B cell (primary cell): Measurements from ENCODE around the gene AUTS2. TPM values are rescaled to one million over a fixed set of nuclear protein-coding genes. Genes with fewer than 3 reads are reported as not detected.

Experiments
- ATAC-seq: fragments of 200-7000 bp; cut with Tn5 transposase; one replicate; pipeline ENCODE4 v1.10.0; 2021; ENCODE audit warnings: low read depth, mild to moderate bottlenecking, moderate number of reproducible peaks, moderate library complexity
- CTCF ChIA-PET: fragments of 350-600 bp; sonication (Branson Sonifier 250); formaldehyde crosslinking; loops from one replicate; lab custom pipeline; 2021; ENCODE audit warnings: antibody characterized with exemption, inconsistent platforms; lab: Charles Lee
- POLR2A ChIA-PET: fragments of 350-600 bp; sonication (Branson Sonifier 250); formaldehyde crosslinking; loops from one replicate; lab custom pipeline; 2021; ENCODE audit warnings: antibody characterized with exemption; lab: Charles Lee
- DNase-seq: peaks from one replicate; pipeline ENCODE4 v3.0.0; 2013
- H2AFZ ChIP-seq: 2 replicates; pipeline ENCODE4 v1.6.1; 2012; ENCODE audit warnings: mild to moderate bottlenecking, low read depth, low read length; ENCODE audit not compliant: insufficient read depth, poor library complexity, severe bottlenecking
- H3K27ac ChIP-seq, 2 donors: 1 replicate in 1 of 2; 2 replicates in 1 of 2; pipeline ENCODE4 v1.5.1; 2012 to 2013; ENCODE audit warnings: low read length in 2 of 2, mild to moderate bottlenecking in 2 of 2, moderate library complexity in 1 of 2
- H3K27me3 ChIP-seq, 4 experiments: fragments of 200-600 bp in 1 of 4; sonication (generic) in 1 of 4; replicated peaks in 1 of 4; 1 replicate in 2 of 4; 2 replicates in 2 of 4; pipeline versions ENCODE4 v1.6.1 to v1.7.0; 2013 to 2016; ENCODE audit warnings: low read length in 3 of 4, mild to moderate bottlenecking in 2 of 4, mixed read lengths in 1 of 4, moderate library complexity in 1 of 4; ENCODE audit not compliant: insufficient read depth in 4 of 4, control insufficient read depth in 3 of 4; ENCODE audit errors: control extremely low read depth in 1 of 4
- H3K36me3 ChIP-seq, 2 experiments: replicated peaks in 1 of 2; 1 replicate in 1 of 2; 2 replicates in 1 of 2; pipeline versions ENCODE4 v1.6.1 to v1.7.1; 2013; ENCODE audit warnings: low read length in 1 of 2; ENCODE audit not compliant: insufficient read depth in 2 of 2, control insufficient read depth in 1 of 2; ENCODE audit errors: control extremely low read depth in 1 of 2, extremely low read depth in 1 of 2
- H3K4me1 ChIP-seq, 2 donors: fragments of 200-600 bp in 1 of 2; sonication (generic) in 1 of 2; 1 replicate in 1 of 2; 2 replicates in 1 of 2; pipeline versions ENCODE4 v1.5.1 to v1.6.1; 2013 to 2017; ENCODE audit warnings: low read length in 2 of 2; ENCODE audit not compliant: control insufficient read depth in 2 of 2, insufficient read depth in 2 of 2
- H3K4me2 ChIP-seq: replicated peaks from 2 replicates; pipeline ENCODE3; 2012; ENCODE audit warnings: mild to moderate bottlenecking, low read depth, low read length; ENCODE audit not compliant: poor library complexity, severe bottlenecking
- H3K4me3 ChIP-seq, 5 experiments: fragments of 200-600 bp in 1 of 5; sonication (generic) in 1 of 5; 1 replicate in 3 of 5; 2 replicates in 2 of 5; pipeline versions ENCODE4 v1.5.1 to v1.7.0; 2011 to 2016; ENCODE audit warnings: low read length in 4 of 5, mild to moderate bottlenecking in 4 of 5, low read depth in 2 of 5, control low read depth in 1 of 5, moderate library complexity in 1 of 5; ENCODE audit not compliant: insufficient read depth in 1 of 5; ENCODE audit errors: control extremely low read depth in 1 of 5, extremely low read depth in 1 of 5
- H3K79me2 ChIP-seq: fragments of 200-600 bp; sonication (generic); one replicate; pipeline ENCODE4 v1.6.0; 2016; ENCODE audit warnings: low read length; ENCODE audit not compliant: control insufficient read depth, insufficient read depth
- H3K9ac ChIP-seq: fragments of 200-600 bp; sonication (generic); 2 replicates; pipeline ENCODE4 v1.6.1; 2017; ENCODE audit warnings: mild to moderate bottlenecking, low read length, moderate library complexity
- H3K9me3 ChIP-seq, 3 donors: one replicate each; pipeline versions ENCODE4 v1.6.1 to v1.7.1; 2013; ENCODE audit warnings: low read length in 2 of 3; ENCODE audit not compliant: control insufficient read depth in 2 of 3, insufficient read depth in 1 of 3; ENCODE audit errors: control extremely low read depth in 1 of 3
- H4K20me1 ChIP-seq: 2 replicates; pipeline ENCODE4 v1.6.0; 2012; ENCODE audit warnings: mild to moderate bottlenecking, low read length; ENCODE audit not compliant: insufficient read depth, control insufficient read depth, poor library complexity, severe bottlenecking
- H3K27ac Mint-ChIP-seq: one replicate; pipeline ENCODE4 v1.8.0; 2021; ENCODE audit warnings: mixed read lengths
- H3K27me3 Mint-ChIP-seq: one replicate; pipeline ENCODE4 v1.8.0; 2021; ENCODE audit warnings: mixed read lengths
- H3K4me1 Mint-ChIP-seq: one replicate; pipeline ENCODE4 v1.8.0; 2021; ENCODE audit warnings: mixed read lengths
- H3K4me3 Mint-ChIP-seq: one replicate; pipeline ENCODE4 v1.8.0; 2021; ENCODE audit warnings: mixed read lengths
- H3K9me3 Mint-ChIP-seq: one replicate; pipeline ENCODE4 v1.8.0; 2022; ENCODE audit warnings: mixed read lengths; ENCODE audit not compliant: insufficient read depth
- EZH2 ChIP-seq: IDR thresholded peaks from 2 replicates; pipeline ENCODE4 v1.6.1; 2012; ENCODE audit warnings: borderline replicate concordance, low read depth, mild to moderate bottlenecking, moderate library complexity, low read length; ENCODE audit not compliant: insufficient read depth, poor library complexity, severe bottlenecking
- WGBS: methylation state at CpG from one replicate; pipeline ENCODE4 v1.1.5; 2013; ENCODE audit warnings: missing lambda C conversion rate; ENCODE audit not compliant: insufficient coverage; 5-methylcytosine and 5-hydroxymethylcytosine counted together
- intact Hi-C: fragments of 100-400 bp; cut with micrococcal nuclease; formaldehyde crosslinking; loops from one replicate; pipeline ENCODE4 v1.10.0; 2022
- polyA plus RNA-seq: library from polyadenylated mRNA; depleted of rRNA; stranded (reverse); fragments of >200 nt; gene quantifications from 2 replicates; pipeline ENCODE4 v1.2.3, GENCODE V29; 2012
- total RNA-seq, 2 donors: library from RNA; stranded (reverse); fragments of 120-200 nt in 1 of 2; gene quantifications; 1 replicate in 1 of 2; 2 replicates in 1 of 2; pipeline versions ENCODE4 v1.2.3 to v1.2.4, GENCODE V29; 2013 to 2022
- TF ChIP-seq, protein P1 (sequence below): fragments of 200-600 bp; IDR thresholded peaks from one replicate; pipeline ENCODE4 v1.8.0; 2022; ENCODE audit warnings: antibody characterized with exemption, mild to moderate bottlenecking

Gene AUTS2
- total and polyA plus RNA-seq, 2 donors (not counting 1 experiment from before 2014, with no cell fraction given): 22.3 to 35.0 TPM

DNA sequence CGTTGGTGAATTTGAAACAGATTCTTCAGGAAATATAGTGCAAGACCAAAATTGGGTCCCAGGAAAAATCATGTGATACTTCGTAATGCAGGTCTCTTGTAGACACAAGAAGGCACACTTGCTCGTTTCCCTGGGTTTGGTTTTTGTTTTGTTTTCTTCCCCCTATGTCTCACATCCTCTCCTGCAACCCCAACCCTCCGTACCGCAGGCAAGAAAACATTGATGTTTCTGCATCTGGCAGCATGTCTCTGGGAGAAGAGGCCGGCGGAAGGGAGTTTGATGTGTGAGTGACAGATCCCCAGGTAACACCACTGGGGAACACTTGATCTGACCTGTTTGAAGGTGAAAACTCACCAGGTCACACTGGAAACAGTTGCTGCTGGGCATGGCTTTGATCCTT is 718.5 kb downstream of the AUTS2 start:
- DNase-seq (no peak), ATAC-seq (no peak)
- POLR2A ChIA-PET: no interaction called here
- Histone ChIP-seq H3K79me2 (no peaks in the 10 kb centered on the region), H3K4me1 (no peaks in the 10 kb centered on the region), H3K27me3 (no peaks in the 10 kb centered on the region), H3K36me3 (no peaks in the 10 kb centered on the region), H3K4me2 (no peak overlapping the region), H4K20me1 (no peaks in the 10 kb centered on the region), H3K9ac (no peak overlapping the region), H3K9me3 (no peaks in the 10 kb centered on the region), H2AFZ (no peak overlapping the region), H3K27ac (no peak overlapping the region), H3K4me3 (no peak overlapping the region)
- Mint-ChIP-seq H3K27me3 (no peaks in the 10 kb centered on the region), H3K27ac (no peak overlapping the region), H3K4me1 (no peaks in the 10 kb centered on the region), H3K4me3 (no peak overlapping the region), H3K9me3 (no peaks in the 10 kb centered on the region)
- intact Hi-C loops: no loop called here
- CTCF ChIA-PET: no interaction called here
- 86% methylated on average over 3 of the region's 7 CpGs for WGBS
- TF ChIP-seq EZH2: no peak
- TF ChIP-seq, protein P1, sequence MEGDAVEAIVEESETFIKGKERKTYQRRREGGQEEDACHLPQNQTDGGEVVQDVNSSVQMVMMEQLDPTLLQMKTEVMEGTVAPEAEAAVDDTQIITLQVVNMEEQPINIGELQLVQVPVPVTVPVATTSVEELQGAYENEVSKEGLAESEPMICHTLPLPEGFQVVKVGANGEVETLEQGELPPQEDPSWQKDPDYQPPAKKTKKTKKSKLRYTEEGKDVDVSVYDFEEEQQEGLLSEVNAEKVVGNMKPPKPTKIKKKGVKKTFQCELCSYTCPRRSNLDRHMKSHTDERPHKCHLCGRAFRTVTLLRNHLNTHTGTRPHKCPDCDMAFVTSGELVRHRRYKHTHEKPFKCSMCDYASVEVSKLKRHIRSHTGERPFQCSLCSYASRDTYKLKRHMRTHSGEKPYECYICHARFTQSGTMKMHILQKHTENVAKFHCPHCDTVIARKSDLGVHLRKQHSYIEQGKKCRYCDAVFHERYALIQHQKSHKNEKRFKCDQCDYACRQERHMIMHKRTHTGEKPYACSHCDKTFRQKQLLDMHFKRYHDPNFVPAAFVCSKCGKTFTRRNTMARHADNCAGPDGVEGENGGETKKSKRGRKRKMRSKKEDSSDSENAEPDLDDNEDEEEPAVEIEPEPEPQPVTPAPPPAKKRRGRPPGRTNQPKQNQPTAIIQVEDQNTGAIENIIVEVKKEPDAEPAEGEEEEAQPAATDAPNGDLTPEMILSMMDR: no peak

DNA sequence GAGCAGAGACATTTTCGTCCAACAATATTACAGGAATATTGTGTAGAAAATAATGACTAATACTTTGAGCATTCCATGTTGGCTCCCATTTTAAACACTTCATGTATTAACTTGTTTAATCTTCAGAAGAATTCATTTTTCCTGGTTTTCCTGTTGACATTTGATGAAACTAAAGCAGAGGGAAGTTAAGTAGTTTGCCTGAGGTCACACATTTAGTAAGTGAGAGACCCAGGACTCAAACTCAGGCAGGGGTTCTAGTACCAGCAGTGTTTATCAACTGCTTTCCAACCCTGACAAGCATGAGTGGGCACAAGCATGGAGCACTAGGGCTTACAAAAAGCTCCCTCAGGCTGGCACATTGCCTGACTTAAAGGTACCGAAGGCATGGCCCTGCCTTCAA is 719.1 kb downstream of the AUTS2 start:
- Histone ChIP-seq H3K27me3 (no peaks in the 10 kb centered on the region), H3K4me1 (no peaks in the 10 kb centered on the region), H3K36me3 (no peaks in the 10 kb centered on the region), H3K4me2 (no peak overlapping the region), H2AFZ (no peak overlapping the region), H3K9me3 (no peaks in the 10 kb centered on the region), H3K79me2 (no peaks in the 10 kb centered on the region), H4K20me1 (no peaks in the 10 kb centered on the region), H3K4me3 (no peak overlapping the region), H3K27ac (no peak overlapping the region), H3K9ac (no peak overlapping the region)
- whole genome bisulfite sequencing: 100% methylated on average over 1 of the region's 2 CpGs
- H3K4me1 Mint-ChIP-seq: no peaks in the 10 kb centered on the region
- no peak for TF ChIP-seq EZH2
- no peak overlapping the region for H3K27ac Mint-ChIP-seq
- DNase-seq (no peak), ATAC-seq (no peak)
- H3K4me3 Mint-ChIP-seq: no peak overlapping the region
- no peaks in the 10 kb centered on the region for H3K27me3 Mint-ChIP-seq
- POLR2A ChIA-PET: no interaction called here
- CTCF ChIA-PET: no interaction called here
- intact Hi-C loops: no loop called here
- no peaks in the 10 kb centered on the region for H3K9me3 Mint-ChIP-seq
